CD4-positive, alpha-beta T cell treated with Interleukin-17A for 4 hours (primary cell): ENCODE results near the gene GGACT.
"Not testable (repeated sequence)": the region's sequence is repeated elsewhere in the genome, so short reads cannot be mapped to it uniquely, and the experiment has no call there.

Experiments
- DNase-seq: peaks from one replicate; pipeline ENCODE4 v3.0.0-alpha.2; 2020; ENCODE audit warnings: mixed read lengths

GGACT gene

GRCh38 chr13:100588331-100589177 lies at the start of gene GGACT:
TSS of gene GGACT (minus strand) at chr13:100588789. CDS start at chr13:100532591, 56,198 bp downstream.
- DNase-seq: peak; percentile 93

DNA sequence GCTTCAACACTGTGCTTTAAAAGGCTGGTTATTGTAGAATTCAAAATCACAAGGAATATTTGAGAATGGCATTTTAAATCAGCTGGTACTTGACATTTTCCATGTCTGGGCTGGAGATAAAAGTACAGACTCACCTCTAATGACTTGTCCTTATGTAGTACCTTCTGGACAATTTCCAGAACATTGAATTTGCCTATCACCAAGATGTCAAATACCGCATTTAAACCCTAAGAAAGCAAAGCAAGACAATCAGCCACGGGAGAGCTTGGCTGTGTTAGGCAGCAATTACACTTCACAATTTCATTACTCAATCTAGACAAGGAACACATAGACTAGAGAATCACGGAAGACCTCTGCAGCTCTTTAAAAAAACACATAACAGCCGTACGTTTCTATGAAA lies 49.2 kb upstream of the GGACT start:
- DNase-seq: no peak

DNA sequence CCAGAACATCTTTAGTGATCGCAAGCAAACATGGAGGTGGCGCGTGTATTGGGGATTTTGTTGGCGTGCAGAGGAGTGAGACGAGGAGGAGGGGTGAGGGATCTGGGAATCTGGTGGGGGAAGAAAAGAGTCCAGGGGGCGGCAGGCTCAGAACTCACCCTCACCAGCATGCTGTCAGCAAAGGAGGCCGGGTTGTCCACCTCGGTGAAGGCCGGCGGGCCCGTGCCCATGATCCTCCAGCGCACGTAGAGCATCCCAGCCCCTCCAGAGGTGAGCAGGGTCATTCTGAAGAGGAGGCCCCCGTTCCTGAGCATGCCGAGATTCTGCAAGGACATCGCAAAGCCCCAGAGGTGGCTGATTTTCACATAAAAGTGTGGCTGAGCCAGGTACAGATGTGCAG lies 48.8 kb upstream of the GGACT start:
- no peak for DNase-seq

- DNase-seq: no peak
Observed at GRCh38 chr13:100636441-100636840, 47.9 kb upstream of the GGACT start.

- DNase-seq: no peak
Observed at GRCh38 chr13:100636004-100636403, 47.4 kb upstream of the GGACT start.

GRCh38 chr13:100634696-100635095 lies 46.1 kb upstream of the GGACT start:
- no peak for DNase-seq

GRCh38 chr13:100633461-100633860 lies 44.9 kb upstream of the GGACT start:
- DNase-seq: no peak

- DNase-seq: no peak
Observed at GRCh38 chr13:100630555-100630954, 42.0 kb upstream of the GGACT start.

- no peak for DNase-seq
Observed at GRCh38 chr13:100627120-100627519, 38.5 kb upstream of the GGACT start.

- no peak for DNase-seq
Observed at GRCh38 chr13:100625447-100625846, 36.9 kb upstream of the GGACT start.

GRCh38 chr13:100620792-100621191 lies 32.2 kb upstream of the GGACT start:
- DNase-seq: no peak

DNA sequence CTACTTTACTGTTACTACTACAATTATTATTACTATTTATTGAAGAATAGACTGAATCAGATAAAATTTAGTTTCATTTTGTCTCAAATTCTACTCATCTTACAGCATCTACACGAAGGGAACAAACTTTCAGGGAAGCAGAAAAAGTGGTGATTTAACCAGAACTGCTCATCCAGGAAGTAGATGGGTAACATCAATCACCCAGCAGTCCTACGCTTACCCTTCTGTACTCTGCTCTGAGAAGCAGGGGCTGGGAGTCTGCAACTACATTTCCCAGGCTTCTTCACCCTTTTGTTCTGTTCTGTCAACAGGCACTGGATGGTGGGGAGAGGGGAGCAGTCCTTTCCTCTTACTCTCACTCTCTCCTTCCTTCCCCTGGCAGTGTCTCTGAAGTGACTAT lies 31.4 kb upstream of the GGACT start:
- no peak for DNase-seq

DNA sequence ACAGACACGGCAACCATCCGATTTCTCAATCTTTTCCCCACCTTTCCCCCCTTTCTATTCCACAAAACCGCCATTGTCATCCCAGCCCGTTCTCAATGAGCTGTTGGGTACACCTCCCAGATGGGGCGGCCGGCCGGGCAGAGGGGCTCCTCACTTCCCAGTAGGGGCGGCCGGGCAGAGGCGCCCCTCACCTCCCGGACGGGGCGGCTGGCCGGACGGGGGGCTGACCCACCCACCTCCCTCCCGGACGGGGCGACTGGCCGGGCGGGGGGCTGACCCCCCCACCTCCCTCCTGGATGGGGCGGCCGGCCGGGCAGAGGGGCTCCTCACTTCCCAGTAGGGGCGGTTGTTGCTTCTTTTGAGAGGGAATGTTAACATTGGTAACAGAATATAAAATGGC lies 30.3 kb upstream of the GGACT start:
- not testable (repeated sequence) for DNase-seq

DNA sequence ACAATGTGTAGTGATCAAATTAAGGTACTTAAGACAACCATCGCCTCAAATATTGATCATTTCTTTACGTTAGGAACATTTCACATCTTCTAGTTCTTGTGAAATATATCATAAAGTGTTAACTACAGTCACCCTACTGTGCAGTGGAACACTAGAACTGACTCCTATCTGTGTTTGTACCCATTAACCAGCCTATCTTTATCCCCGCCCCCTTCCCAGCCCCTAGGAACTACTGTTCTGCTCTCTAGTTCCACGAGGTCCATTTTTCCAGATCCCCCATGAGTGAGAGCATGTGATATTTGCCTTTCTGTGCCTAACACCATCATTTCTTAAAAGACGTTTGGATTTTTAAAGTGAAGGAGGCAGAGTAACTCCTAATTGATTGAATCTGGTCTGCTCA lies 24.4 kb upstream of the GGACT start:
- no peak for DNase-seq

DNA sequence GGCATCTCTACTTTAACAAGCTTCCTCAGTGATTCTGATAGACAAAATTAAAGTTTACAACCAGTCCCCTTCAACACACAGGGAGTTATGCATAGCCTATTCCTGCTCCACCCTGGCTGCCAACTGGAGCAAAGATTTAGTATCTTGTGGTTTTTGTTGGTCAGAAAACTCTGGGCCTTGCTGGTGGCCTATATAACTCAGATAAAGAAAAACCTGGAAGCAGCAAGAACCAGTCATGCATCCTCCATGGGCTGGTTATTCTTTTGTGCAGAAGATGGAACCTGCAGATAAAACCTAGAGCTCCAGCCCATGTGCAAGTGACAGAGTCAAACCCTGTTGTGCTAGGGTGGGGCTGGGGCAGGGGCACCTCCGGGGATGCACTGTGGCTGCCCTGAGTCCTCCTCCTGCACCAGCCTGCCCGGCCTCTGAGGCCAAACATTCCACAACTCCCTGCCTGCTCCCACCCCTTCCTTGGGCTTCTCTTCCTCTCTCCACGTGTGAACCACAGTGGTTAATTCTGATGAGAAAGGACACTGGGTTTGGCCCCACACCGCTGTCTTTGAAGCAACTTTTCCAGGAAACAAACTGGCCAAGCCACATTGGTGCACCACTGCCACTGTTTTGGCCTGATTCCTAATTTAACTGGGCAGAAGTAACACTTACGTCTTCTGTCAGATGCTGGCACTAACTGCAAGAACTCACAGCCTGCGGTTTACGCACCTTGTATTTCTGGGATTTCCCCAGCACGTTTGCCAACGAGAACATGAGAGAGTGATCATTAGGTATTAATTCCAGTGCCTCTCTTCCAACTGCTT lies 23.3 kb upstream of the GGACT start:
- no peak for DNase-seq

DNA sequence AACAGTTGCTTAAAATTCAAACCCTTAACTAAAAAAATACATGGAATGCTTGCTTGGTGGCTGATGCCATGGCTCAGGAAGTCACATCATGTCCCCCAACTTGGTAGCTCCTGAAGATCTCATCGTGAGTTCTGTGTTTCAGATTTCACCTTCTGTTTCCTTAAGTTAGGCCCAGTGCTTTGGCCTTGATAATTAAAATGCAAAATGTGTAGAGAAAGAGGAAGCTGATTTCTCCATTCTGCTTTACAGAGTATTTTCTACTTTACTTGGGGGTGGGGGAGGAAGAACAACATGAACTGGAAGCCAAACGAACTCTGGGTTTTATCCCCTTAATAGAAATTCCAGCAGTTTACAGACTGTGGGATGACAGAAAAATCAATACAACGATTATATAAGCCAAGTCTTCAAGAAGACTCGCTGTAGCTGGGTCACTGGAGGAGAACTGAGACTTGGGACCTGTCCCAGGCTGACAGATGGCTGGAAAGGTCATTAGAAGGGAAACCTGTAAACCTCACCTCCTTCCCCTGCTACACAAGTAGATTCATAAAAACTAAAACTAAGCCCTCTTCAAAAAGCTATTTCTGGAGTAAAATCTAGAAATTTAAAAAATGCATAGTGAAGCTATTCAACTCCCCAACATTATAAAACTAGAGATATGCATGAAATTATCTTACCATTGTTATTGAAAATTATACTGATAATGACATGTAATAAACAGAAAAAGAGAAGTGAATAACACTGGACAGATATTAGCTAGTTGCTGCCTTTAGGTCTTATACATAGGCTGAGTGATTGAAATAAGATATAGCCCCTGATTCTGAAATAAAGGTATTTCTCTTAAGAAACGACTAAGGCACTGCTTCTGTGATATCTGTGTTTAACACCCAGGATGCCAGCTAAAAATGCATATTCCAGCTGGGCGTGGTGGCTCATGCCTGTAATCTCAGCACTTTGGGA lies 22.1 kb upstream of the GGACT start:
- no peak for DNase-seq

DNA sequence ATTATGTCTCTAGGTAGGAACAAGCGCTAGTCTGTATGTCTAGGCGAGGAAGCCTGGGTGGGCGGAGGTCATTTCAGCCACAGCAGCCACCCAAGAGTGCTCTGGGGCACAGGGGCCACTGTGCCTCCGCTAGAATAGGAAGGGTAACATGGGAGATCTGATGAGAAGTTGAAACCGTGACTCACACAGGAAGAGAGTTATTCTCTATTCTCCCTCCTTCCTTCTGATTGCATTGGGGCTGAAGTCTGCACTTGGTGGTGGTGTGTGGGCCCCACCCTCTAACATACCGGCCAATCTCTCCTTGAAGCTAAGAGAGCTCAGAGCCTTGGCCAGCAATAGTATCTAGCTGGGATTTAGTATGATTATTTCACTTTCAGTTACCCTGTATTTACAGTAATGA lies 20.3 kb upstream of the GGACT start:
- peak; percentile 18 for DNase-seq

DNA sequence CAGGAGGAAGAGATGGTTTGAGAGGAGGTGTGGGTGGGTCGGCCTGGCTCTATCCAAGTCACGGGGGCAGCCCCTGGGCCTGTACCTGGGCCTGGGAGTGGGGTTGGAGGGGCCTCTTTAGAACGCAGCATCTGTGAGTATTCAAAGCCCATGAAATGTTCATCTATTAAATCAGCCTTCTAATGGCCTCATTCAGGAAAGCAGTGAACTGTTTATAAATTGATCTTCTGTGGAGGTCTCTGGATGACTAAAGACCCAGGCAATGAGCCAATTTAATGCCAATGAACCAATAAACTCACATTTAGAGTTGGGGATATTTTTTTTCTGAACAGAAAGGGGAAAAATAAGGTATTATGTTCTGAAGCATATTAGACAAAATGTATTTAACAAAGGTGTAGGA lies 19.9 kb upstream of the GGACT start:
- no peak for DNase-seq

- DNase-seq: no peak
Observed at GRCh38 chr13:100604918-100605710, 16.5 kb upstream of the GGACT start.

DNA sequence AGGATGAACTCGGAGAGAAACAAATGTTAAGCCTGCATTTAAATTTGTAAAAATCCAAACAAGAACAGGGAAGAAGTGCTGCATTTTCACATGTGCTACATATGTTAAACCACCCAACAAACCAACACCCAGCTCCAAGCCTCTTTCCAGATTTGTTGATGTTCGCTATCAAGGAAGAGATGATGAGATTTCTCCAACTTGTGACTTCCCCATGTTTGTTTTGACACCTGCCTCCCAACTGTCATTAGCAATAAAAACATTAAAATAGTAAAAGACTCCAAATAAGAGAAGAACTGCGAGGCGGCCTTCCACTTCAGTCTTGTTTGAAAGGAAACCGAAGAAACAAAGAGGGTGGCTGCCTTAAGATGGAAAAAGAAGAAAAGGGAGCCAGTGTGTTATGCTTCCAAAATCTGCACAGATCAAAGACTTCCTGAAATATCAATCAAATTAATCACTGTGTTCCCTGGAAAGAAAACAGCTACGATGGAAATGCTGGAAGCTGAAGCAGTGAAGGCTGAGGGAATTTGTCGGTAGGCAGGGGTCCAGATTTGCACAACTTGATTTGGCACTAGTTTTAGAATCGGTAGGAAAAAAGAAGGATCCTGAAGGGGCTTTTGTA lies 14.0 kb upstream of the GGACT start:
- no peak for DNase-seq

GRCh38 chr13:100601716-100602115 lies 13.1 kb upstream of the GGACT start:
- DNase-seq: no peak

- DNase-seq: no peak
Observed at GRCh38 chr13:100600915-100601314, 12.3 kb upstream of the GGACT start.
